Activated naive CD4-positive, alpha-beta T cell treated with anti-CD3 and anti-CD28 coated beads, Interleukin-2, amount 50 U/mL, for 72 hours (primary cell): Measurements from ENCODE around the gene AFAP1. TPM values are rescaled to one million over a fixed set of nuclear protein-coding genes. Genes with fewer than 3 reads are reported as not detected.

Experiments used
- ATAC-seq, 2 donors: fragments of 150-1000 bp; cut with Tn5 transposase; 2 replicates each; pipeline ENCODE4 v1.10.0; 2021; ENCODE audit warnings: mild to moderate bottlenecking in 2 of 2, moderate library complexity in 2 of 2
- DNase-seq, 2 donors: peaks; one replicate each; pipeline ENCODE4 v3.0.0; 2021 to 2022; ENCODE audit warnings: low spot score in 2 of 2
- H3K27ac Mint-ChIP-seq, 2 donors: one replicate each; pipeline ENCODE4 v1.8.0; 2022; ENCODE audit warnings: mild to moderate bottlenecking in 2 of 2, mixed read lengths in 2 of 2
- H3K36me3 Mint-ChIP-seq, 2 donors: one replicate each; pipeline ENCODE4 v1.8.0; 2022; ENCODE audit warnings: mixed read lengths in 2 of 2
- H3K9me3 Mint-ChIP-seq, 2 donors: one replicate each; pipeline ENCODE4 v1.8.0; 2022; ENCODE audit warnings: mixed read lengths in 2 of 2
- total RNA-seq, 2 donors: library from RNA; stranded (reverse); gene quantifications; one replicate each; pipeline ENCODE4 v1.2.3, GENCODE V29; 2022

Gene AFAP1
- total RNA-seq, 2 donors from 2014 or later = 10.2 to 41.9 TPM

- peaks cover 0 to 14% of the 10 kb centered on the region in 2 donors for H3K36me3 Mint-ChIP-seq
- DNase-seq (no peak), ATAC-seq (no peak)
- no peak overlapping the region for H3K27ac Mint-ChIP-seq
- no peaks in the 10 kb centered on the region for H3K9me3 Mint-ChIP-seq
Observed at GRCh38 chr4:7808181-7808580, 131.5 kb downstream of the AFAP1 start.

- peak overlapping the region in 1 of 2 donors; percentile 81 for H3K27ac Mint-ChIP-seq
- ATAC-seq (no peak), DNase-seq (no peak)
- peaks cover 0 to 14% of the 10 kb centered on the region in 2 donors for H3K36me3 Mint-ChIP-seq
- H3K9me3 Mint-ChIP-seq = no peaks in the 10 kb centered on the region
Observed at GRCh38 chr4:7807351-7807921, 132.2 kb downstream of the AFAP1 start.

- Mint-ChIP-seq H3K27ac (peak overlapping the region in 1 of 2 donors; percentile 26), H3K36me3 (peaks cover 0 to 14% of the 10 kb centered on the region in 2 donors), H3K9me3 (no peaks in the 10 kb centered on the region)
- no peak for ATAC-seq
- no peak for DNase-seq
Observed at GRCh38 chr4:7806338-7807090, 133.1 kb downstream of the AFAP1 start.

GRCh38 chr4:7805533-7806337 lies 133.9 kb downstream of the AFAP1 start:
- Mint-ChIP-seq H3K9me3 (no peaks in the 10 kb centered on the region), H3K27ac (peak overlapping the region in 1 of 2 donors; percentile 52), H3K36me3 (peaks cover 0 to 16% of the 10 kb centered on the region in 2 donors)
- ATAC-seq (no peak), DNase-seq (no peak)

- ATAC-seq = no peak
- Mint-ChIP-seq H3K36me3 (peaks cover 8 to 22% of the 10 kb centered on the region in 2 donors), H3K9me3 (no peaks in the 10 kb centered on the region), H3K27ac (no peak overlapping the region)
- no peak for DNase-seq
Observed at GRCh38 chr4:7804756-7805385, 134.8 kb downstream of the AFAP1 start.

- no peaks in the 10 kb centered on the region for H3K9me3 Mint-ChIP-seq
- peak; percentile 72 to 89 for DNase-seq
- ATAC-seq = peak; percentile 61 to 69
- peak overlapping the region; percentile 62 to 70 for H3K27ac Mint-ChIP-seq
- peaks cover 15 to 25% of the 10 kb centered on the region in 2 donors for H3K36me3 Mint-ChIP-seq
Observed at GRCh38 chr4:7803992-7804755, 135.5 kb downstream of the AFAP1 start.

GRCh38 chr4:7803371-7803770 lies 136.3 kb downstream of the AFAP1 start:
- peaks cover 20 to 27% of the 10 kb centered on the region in 2 donors for H3K36me3 Mint-ChIP-seq
- no peak for DNase-seq
- no peaks in the 10 kb centered on the region for H3K9me3 Mint-ChIP-seq
- peak overlapping the region; percentile 62 to 70 for H3K27ac Mint-ChIP-seq
- ATAC-seq = no peak

- Mint-ChIP-seq H3K27ac (peak overlapping the region; percentile 3 to 78), H3K36me3 (peaks cover 24 to 36% of the 10 kb centered on the region in 2 donors), H3K9me3 (no peaks in the 10 kb centered on the region)
- peak; percentile 86 to 90 for ATAC-seq
- DNase-seq = peak; percentile 70 to 83
Observed at GRCh38 chr4:7802093-7802726, 137.5 kb downstream of the AFAP1 start.

- ATAC-seq (no peak), DNase-seq (no peak)
- Mint-ChIP-seq H3K27ac (peak overlapping the region; percentile 3 to 78), H3K9me3 (no peaks in the 10 kb centered on the region), H3K36me3 (peaks cover 24 to 38% of the 10 kb centered on the region in 2 donors)
Observed at GRCh38 chr4:7801641-7802040, 138.0 kb downstream of the AFAP1 start.

GRCh38 chr4:7801001-7801400 lies 138.7 kb downstream of the AFAP1 start:
- H3K36me3 Mint-ChIP-seq = peaks cover 24 to 38% of the 10 kb centered on the region in 2 donors
- ATAC-seq (no peak), DNase-seq (no peak)
- H3K9me3 Mint-ChIP-seq = no peaks in the 10 kb centered on the region
- H3K27ac Mint-ChIP-seq = peak overlapping the region in 1 of 2 donors; percentile 3

- no peak overlapping the region for H3K27ac Mint-ChIP-seq
- no peaks in the 10 kb centered on the region for H3K9me3 Mint-ChIP-seq
- ATAC-seq (no peak), DNase-seq (no peak)
- peaks cover 24 to 38% of the 10 kb centered on the region in 2 donors for H3K36me3 Mint-ChIP-seq
Observed at GRCh38 chr4:7800410-7800809, 139.3 kb downstream of the AFAP1 start.

- no peak for DNase-seq
- Mint-ChIP-seq H3K36me3 (peaks cover 24 to 38% of the 10 kb centered on the region in 2 donors), H3K27ac (no peak overlapping the region), H3K9me3 (no peaks in the 10 kb centered on the region)
- no peak for ATAC-seq
Observed at GRCh38 chr4:7799736-7800135, 139.9 kb downstream of the AFAP1 start.

GRCh38 chr4:7799306-7799705 lies 140.4 kb downstream of the AFAP1 start:
- Mint-ChIP-seq H3K27ac (no peak overlapping the region), H3K9me3 (no peaks in the 10 kb centered on the region), H3K36me3 (peaks cover 24 to 38% of the 10 kb centered on the region in 2 donors)
- DNase-seq = no peak
- no peak for ATAC-seq

- H3K9me3 Mint-ChIP-seq = no peaks in the 10 kb centered on the region
- ATAC-seq (no peak), DNase-seq (no peak)
- H3K36me3 Mint-ChIP-seq = peaks cover 24 to 38% of the 10 kb centered on the region in 2 donors
- no peak overlapping the region for H3K27ac Mint-ChIP-seq
Observed at GRCh38 chr4:7798178-7798995, 141.3 kb downstream of the AFAP1 start.

GRCh38 chr4:7797330-7797729 lies 142.3 kb downstream of the AFAP1 start:
- DNase-seq = no peak
- ATAC-seq = peak in 1 of 2 donors; percentile 43
- Mint-ChIP-seq H3K36me3 (peaks cover 24 to 40% of the 10 kb centered on the region in 2 donors), H3K27ac (peak overlapping the region in 1 of 2 donors; percentile 24), H3K9me3 (no peaks in the 10 kb centered on the region)
